Measurements from ENCODE around the gene MEGF11.

MEGF11 gene

DNA sequence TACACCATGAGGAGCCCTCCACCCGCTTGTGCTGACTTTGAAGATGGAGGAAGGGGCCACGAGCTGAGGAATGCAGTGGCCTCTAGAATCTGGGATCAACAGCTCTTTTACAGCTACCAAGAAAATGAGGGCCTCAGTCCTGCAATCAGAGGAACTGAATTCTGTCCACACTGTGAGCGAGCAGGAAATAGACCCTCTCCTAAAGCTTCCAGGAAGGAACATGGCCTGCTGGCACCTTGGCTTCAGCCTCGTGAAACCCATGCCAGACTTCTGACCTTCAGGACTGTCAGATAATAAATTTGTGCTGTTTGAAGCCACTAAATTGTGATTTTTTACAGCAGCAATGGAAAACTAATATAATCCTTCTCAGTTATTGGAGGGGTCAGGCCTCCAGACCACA lies 322.3 kb downstream of the MEGF11 start:
- Mint-ChIP-seq H3K27me3 (ENCODE audit: low read depth) (peaks cover 7% of the 10 kb centered on the region), H3K4me3 (no peak overlapping the region), H3K4me1 (peaks cover 5% of the 10 kb centered on the region), H3K27ac (no peak overlapping the region), H3K36me3 (ENCODE audit: low read depth) (no peaks in the 10 kb centered on the region), H3K9me3 (no peaks in the 10 kb centered on the region)
- TF ChIP-seq, protein P1, sequence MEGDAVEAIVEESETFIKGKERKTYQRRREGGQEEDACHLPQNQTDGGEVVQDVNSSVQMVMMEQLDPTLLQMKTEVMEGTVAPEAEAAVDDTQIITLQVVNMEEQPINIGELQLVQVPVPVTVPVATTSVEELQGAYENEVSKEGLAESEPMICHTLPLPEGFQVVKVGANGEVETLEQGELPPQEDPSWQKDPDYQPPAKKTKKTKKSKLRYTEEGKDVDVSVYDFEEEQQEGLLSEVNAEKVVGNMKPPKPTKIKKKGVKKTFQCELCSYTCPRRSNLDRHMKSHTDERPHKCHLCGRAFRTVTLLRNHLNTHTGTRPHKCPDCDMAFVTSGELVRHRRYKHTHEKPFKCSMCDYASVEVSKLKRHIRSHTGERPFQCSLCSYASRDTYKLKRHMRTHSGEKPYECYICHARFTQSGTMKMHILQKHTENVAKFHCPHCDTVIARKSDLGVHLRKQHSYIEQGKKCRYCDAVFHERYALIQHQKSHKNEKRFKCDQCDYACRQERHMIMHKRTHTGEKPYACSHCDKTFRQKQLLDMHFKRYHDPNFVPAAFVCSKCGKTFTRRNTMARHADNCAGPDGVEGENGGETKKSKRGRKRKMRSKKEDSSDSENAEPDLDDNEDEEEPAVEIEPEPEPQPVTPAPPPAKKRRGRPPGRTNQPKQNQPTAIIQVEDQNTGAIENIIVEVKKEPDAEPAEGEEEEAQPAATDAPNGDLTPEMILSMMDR (IDR thresholded peaks at IDR 0.05; ENCODE audit: unreplicated experiment in 3 of 3), result no peak

DNA sequence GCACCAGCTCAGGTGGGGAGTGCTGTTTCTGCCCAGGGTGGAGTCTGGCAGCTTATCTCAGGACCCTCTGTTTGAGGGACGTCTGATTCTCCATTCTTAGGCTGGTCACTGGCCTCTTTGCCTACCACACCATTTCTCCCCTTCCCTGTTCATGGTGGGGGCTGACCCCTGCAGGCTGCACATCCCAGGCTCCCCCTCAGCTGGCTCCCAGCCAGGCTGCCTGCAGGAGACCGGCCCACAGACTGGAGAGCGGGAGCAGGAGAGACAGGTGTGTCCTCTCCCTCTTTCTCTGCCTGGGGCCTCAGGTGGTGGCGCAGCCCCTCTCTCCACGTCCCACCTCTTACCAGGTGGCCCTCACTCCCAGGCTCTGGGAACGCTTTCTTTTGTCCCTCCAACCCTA lies 323.4 kb downstream of the MEGF11 start:
- Mint-ChIP-seq H3K4me1 (peaks cover 5% of the 10 kb centered on the region), H3K9me3 (no peaks in the 10 kb centered on the region), H3K27ac (no peak overlapping the region), H3K27me3 (ENCODE audit: low read depth) (peaks cover 4% of the 10 kb centered on the region), H3K36me3 (ENCODE audit: low read depth) (no peaks in the 10 kb centered on the region), H3K4me3 (no peak overlapping the region)
- TF ChIP-seq, protein P1 (IDR thresholded peaks at IDR 0.05; ENCODE audit: unreplicated experiment in 3 of 3), result no peak

DNA sequence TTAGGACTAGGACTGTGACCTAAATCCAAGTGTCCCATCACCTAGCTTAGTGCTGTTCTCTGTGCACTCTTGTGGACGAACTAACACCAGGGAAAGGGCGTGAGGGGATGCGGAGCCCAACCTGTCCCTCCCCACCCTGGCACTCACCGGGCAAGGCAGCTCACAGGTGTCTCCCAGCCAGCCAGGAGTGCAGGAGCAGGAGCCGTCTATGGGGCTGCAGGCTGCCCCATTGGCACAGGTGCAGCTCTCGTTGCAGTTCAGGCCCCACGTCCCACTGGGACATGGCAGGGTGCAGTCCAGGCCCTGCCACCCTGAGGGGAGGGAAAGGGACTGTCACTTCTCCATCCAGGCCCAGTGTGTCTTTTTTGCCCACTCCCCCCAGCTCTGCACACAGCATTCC lies 324.0 kb downstream of the MEGF11 start:
- TF ChIP-seq, protein P1 (IDR thresholded peaks at IDR 0.05; ENCODE audit: unreplicated experiment in 3 of 3), result no peak
- peaks cover 4% of the 10 kb centered on the region for H3K27me3 Mint-ChIP-seq (ENCODE audit: low read depth)
- H3K27ac Mint-ChIP-seq, result no peak overlapping the region
- no peaks in the 10 kb centered on the region for H3K9me3 Mint-ChIP-seq
- no peaks in the 10 kb centered on the region for H3K36me3 Mint-ChIP-seq (ENCODE audit: low read depth)
- H3K4me1 Mint-ChIP-seq, result peaks cover 5% of the 10 kb centered on the region
- H3K4me3 Mint-ChIP-seq, result no peak overlapping the region

DNA sequence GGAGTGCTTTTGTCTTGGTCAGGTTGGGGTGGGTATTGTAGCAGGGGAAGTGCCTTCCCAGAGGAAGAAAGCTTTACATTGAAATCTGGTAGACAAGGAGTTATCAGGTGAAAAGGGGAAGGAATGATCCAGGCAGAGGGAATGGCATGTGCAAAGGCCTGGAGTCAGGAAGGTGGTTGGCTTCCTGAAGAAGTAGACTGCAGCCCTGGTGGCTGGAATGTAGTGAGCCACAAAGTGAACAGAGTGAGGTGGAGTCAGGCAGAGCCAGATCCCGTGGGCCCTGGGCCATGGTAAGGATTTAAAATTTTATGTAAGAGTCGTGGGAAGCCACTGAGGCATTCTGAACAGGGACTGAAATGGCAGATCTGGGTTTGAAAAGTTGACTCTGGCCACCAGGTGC lies 326.0 kb downstream of the MEGF11 start:
- TF ChIP-seq, protein P1 (IDR thresholded peaks at IDR 0.05; ENCODE audit: unreplicated experiment in 3 of 3), result no peak
- Mint-ChIP-seq H3K27ac (no peak overlapping the region), H3K4me1 (no peaks in the 10 kb centered on the region), H3K4me3 (no peak overlapping the region), H3K27me3 (ENCODE audit: low read depth) (no peaks in the 10 kb centered on the region), H3K36me3 (ENCODE audit: low read depth) (no peaks in the 10 kb centered on the region), H3K9me3 (no peaks in the 10 kb centered on the region)

DNA sequence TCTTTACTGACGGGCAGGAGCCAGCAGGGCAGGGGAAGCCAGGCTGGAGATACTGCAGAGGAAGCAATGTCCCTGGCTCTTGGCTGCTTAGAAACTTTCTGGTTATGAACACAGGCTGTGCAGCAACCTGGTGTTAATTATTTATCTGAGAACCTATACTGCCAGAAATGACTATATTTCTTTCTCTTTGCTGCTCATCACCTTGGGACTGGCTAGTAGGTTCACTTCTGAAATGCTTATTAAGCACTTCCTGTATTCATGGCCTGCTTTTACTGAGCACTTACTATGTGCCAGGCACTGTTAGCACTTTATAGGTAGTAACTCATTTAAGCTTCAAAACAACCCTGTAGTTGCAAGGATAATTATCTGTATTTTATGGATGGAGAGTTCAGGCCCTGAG lies 326.7 kb downstream of the MEGF11 start:
- no peaks in the 10 kb centered on the region for H3K4me1 Mint-ChIP-seq
- no peaks in the 10 kb centered on the region for H3K27me3 Mint-ChIP-seq (ENCODE audit: low read depth)
- H3K4me3 Mint-ChIP-seq, result no peak overlapping the region
- no peaks in the 10 kb centered on the region for H3K36me3 Mint-ChIP-seq (ENCODE audit: low read depth)
- no peaks in the 10 kb centered on the region for H3K9me3 Mint-ChIP-seq
- TF ChIP-seq, protein P1 (IDR thresholded peaks at IDR 0.05; ENCODE audit: unreplicated experiment in 3 of 3), result no peak
- H3K27ac Mint-ChIP-seq, result no peak overlapping the region

DNA sequence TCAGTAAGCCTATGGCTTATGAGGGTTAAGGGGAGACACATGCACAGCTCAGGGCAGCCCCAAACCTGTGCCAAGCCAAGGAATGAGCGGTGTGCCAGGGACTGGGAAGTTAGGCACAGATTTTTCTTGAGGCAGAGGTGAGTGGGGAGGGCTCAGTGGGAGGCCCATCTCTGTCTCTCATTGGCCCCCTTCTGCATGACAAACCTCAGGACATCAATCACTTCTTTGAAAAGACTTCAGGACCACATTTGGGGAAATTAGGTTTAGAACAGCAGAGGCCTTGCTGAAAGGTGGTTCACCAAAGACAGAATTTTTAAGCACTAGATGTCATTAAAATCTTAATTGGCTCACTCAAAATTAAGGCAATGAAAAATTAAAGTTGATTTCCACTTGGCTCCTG lies 327.1 kb downstream of the MEGF11 start:
- Mint-ChIP-seq H3K9me3 (no peaks in the 10 kb centered on the region), H3K27me3 (ENCODE audit: low read depth) (no peaks in the 10 kb centered on the region), H3K27ac (no peak overlapping the region), H3K36me3 (ENCODE audit: low read depth) (no peaks in the 10 kb centered on the region), H3K4me1 (peaks cover 1% of the 10 kb centered on the region), H3K4me3 (no peak overlapping the region)
- TF ChIP-seq, protein P1 (IDR thresholded peaks at IDR 0.05; ENCODE audit: unreplicated experiment in 3 of 3), result no peak
